Measurements from ENCODE around the gene PIK3R1. TPM values are rescaled to one million over a fixed set of nuclear protein-coding genes. Genes with fewer than 3 reads are reported as not detected.

PIK3R1 gene
- polyA plus RNA-seq, 1 donor (not counting 4 experiments of a cell fraction or from before 2014, with no cell fraction given) = 16.7 TPM

- Histone ChIP-seq H3K36me3 (ENCODE audit: control insufficient read depth in 2 of 2, extremely low read depth in 1 of 2, insufficient read depth in 2 of 2, low read length in 2 of 2) (peaks cover 4 to 6% of the 10 kb centered on the region in 2 experiments), H3K27ac (ENCODE audit: control insufficient read depth, insufficient read depth, low read length) (no peak overlapping the region), H3K4me3 (ENCODE audit: control insufficient read depth in 2 of 3, extremely low read depth in 1 of 3, insufficient read depth in 2 of 3, low read depth in 1 of 3, low read length in 3 of 3) (no peak overlapping the region), H3K9ac (ENCODE audit: control insufficient read depth, extremely low read depth, insufficient read depth, low read length) (no peak overlapping the region), H3K9me3 (ENCODE audit: control insufficient read depth, low read depth, low read length) (no peaks in the 10 kb centered on the region), H4K20me1 (ENCODE audit: control insufficient read depth, extremely low read depth, insufficient read depth, low read length) (no peaks in the 10 kb centered on the region), H3K9me1 (ENCODE audit: control insufficient read depth, extremely low read depth, insufficient read depth, low read length) (no peaks in the 10 kb centered on the region), H3K4me2 (ENCODE audit: control insufficient read depth, extremely low read depth, insufficient read depth, low read depth, low read length) (no peak overlapping the region), H3K4me1 (ENCODE audit: control insufficient read depth, extremely low read depth, insufficient read depth, low read length) (peaks cover 5% of the 10 kb centered on the region), H2AFZ (ENCODE audit: control insufficient read depth, low read length) (no peak overlapping the region), H3K27me3 (ENCODE audit: control insufficient read depth, extremely low read depth, insufficient read depth, low read length) (no peaks in the 10 kb centered on the region), H3K79me2 (ENCODE audit: control insufficient read depth, insufficient read depth, low read length) (peaks cover 28% of the 10 kb centered on the region)
- DNase-seq (ENCODE audit: low read depth, low spot score) (no peak), FAIRE-seq (no peak)
- dilution Hi-C loops (cut with MboI; ENCODE audit: extremely low pct_ligation_motif_present, low sequenced_read_pairs) = no loop called here
- TF ChIP-seq, protein P1, sequence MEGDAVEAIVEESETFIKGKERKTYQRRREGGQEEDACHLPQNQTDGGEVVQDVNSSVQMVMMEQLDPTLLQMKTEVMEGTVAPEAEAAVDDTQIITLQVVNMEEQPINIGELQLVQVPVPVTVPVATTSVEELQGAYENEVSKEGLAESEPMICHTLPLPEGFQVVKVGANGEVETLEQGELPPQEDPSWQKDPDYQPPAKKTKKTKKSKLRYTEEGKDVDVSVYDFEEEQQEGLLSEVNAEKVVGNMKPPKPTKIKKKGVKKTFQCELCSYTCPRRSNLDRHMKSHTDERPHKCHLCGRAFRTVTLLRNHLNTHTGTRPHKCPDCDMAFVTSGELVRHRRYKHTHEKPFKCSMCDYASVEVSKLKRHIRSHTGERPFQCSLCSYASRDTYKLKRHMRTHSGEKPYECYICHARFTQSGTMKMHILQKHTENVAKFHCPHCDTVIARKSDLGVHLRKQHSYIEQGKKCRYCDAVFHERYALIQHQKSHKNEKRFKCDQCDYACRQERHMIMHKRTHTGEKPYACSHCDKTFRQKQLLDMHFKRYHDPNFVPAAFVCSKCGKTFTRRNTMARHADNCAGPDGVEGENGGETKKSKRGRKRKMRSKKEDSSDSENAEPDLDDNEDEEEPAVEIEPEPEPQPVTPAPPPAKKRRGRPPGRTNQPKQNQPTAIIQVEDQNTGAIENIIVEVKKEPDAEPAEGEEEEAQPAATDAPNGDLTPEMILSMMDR (optimal IDR thresholded peaks at IDR 0.05 in 1 of 3, IDR thresholded peaks at IDR 0.05 in 1 of 3, conservative IDR thresholded peaks at IDR 0.05 in 1 of 3; ENCODE audit: extremely low read depth in 1 of 3, insufficient read depth in 2 of 3, low read length in 3 of 3) = no peak
- TF ChIP-seq EZH2 (IDR thresholded peaks at IDR 0.05; ENCODE audit: low read length) = no peak
Measured at GRCh38 chr5:68260467-68260866, 44.9 kb downstream of the PIK3R1 start.

GRCh38 chr5:68261169-68261568, 45.6 kb downstream of the PIK3R1 start:
- DNase-seq (ENCODE audit: low read depth, low spot score) (no peak), FAIRE-seq (no peak)
- Histone ChIP-seq H3K4me3 (ENCODE audit: control insufficient read depth in 2 of 3, extremely low read depth in 1 of 3, insufficient read depth in 2 of 3, low read depth in 1 of 3, low read length in 3 of 3) (no peak overlapping the region), H3K9me1 (ENCODE audit: control insufficient read depth, extremely low read depth, insufficient read depth, low read length) (no peaks in the 10 kb centered on the region), H3K4me2 (ENCODE audit: control insufficient read depth, extremely low read depth, insufficient read depth, low read depth, low read length) (no peak overlapping the region), H3K4me1 (ENCODE audit: control insufficient read depth, extremely low read depth, insufficient read depth, low read length) (peaks cover 12% of the 10 kb centered on the region), H3K27ac (ENCODE audit: control insufficient read depth, insufficient read depth, low read length) (no peak overlapping the region), H4K20me1 (ENCODE audit: control insufficient read depth, extremely low read depth, insufficient read depth, low read length) (no peaks in the 10 kb centered on the region), H3K79me2 (ENCODE audit: control insufficient read depth, insufficient read depth, low read length) (peaks cover 33% of the 10 kb centered on the region), H2AFZ (ENCODE audit: control insufficient read depth, low read length) (no peak overlapping the region), H3K9ac (ENCODE audit: control insufficient read depth, extremely low read depth, insufficient read depth, low read length) (no peak overlapping the region), H3K9me3 (ENCODE audit: control insufficient read depth, low read depth, low read length) (no peaks in the 10 kb centered on the region), H3K27me3 (ENCODE audit: control insufficient read depth, extremely low read depth, insufficient read depth, low read length) (no peaks in the 10 kb centered on the region), H3K36me3 (ENCODE audit: control insufficient read depth in 2 of 2, extremely low read depth in 1 of 2, insufficient read depth in 2 of 2, low read length in 2 of 2) (peaks cover 4 to 6% of the 10 kb centered on the region in 2 experiments)
- dilution Hi-C loops (cut with MboI; ENCODE audit: extremely low pct_ligation_motif_present, low sequenced_read_pairs) = no loop called here
- TF ChIP-seq, protein P1 (optimal IDR thresholded peaks at IDR 0.05 in 1 of 3, IDR thresholded peaks at IDR 0.05 in 1 of 3, conservative IDR thresholded peaks at IDR 0.05 in 1 of 3; ENCODE audit: extremely low read depth in 1 of 3, insufficient read depth in 2 of 3, low read length in 3 of 3) = no peak
- TF ChIP-seq EZH2 (IDR thresholded peaks at IDR 0.05; ENCODE audit: low read length) = no peak

Measured in keratinocyte (primary cell).